Activated T-helper 2 cell treated with anti-CD3 and anti-CD28 coated beads, Interferon-gamma antibody, Interleukin-2, Interleukin-4, amounts not matched to agents 10 μg/mL and 5 μg/mL and 100 μg/mL, durations not matched to agents 14 hours and 24 hours and 36 hours (primary cell): ENCODE measurements around the gene RSPRY1. TPM values are rescaled to one million over a fixed set of nuclear protein-coding genes. Genes with fewer than 3 reads are reported as not detected.
"Not testable (repeated sequence)": the region's sequence is repeated elsewhere in the genome, so short reads cannot be mapped to it uniquely, and the experiment has no call there.

Source experiments
- DNase-seq: peaks from one replicate; pipeline ENCODE4 v3.0.0; 2021; ENCODE audit warnings: low spot score
- H3K27ac Mint-ChIP-seq: one replicate; pipeline ENCODE4 v1.8.0; 2021; ENCODE audit warnings: mixed read lengths
- H3K27me3 Mint-ChIP-seq: one replicate; pipeline ENCODE4 v1.8.0; 2021; ENCODE audit warnings: low read depth, mixed read lengths
- H3K36me3 Mint-ChIP-seq: one replicate; pipeline ENCODE4 v1.8.0; 2021; ENCODE audit warnings: low read depth, mixed read lengths
- H3K4me1 Mint-ChIP-seq: one replicate; pipeline ENCODE4 v1.8.0; 2021; ENCODE audit warnings: low read depth, mixed read lengths
- H3K4me3 Mint-ChIP-seq: one replicate; pipeline ENCODE4 v1.8.0; 2021; ENCODE audit warnings: low read depth, mild to moderate bottlenecking, moderate library complexity, mixed read lengths
- H3K9me3 Mint-ChIP-seq: one replicate; pipeline ENCODE4 v1.8.0; 2021; ENCODE audit warnings: mixed read lengths
- intact Hi-C: fragments of 100-400 bp; cut with micrococcal nuclease; formaldehyde crosslinking; loops from one replicate; pipeline ENCODE4 v1.15.1; 2023
- total RNA-seq: library from RNA; stranded (reverse); gene quantifications from 2 replicates; pipeline ENCODE4 v1.2.3, GENCODE V29; 2022

Gene RSPRY1
- total RNA-seq, 1 donor from 2014 or later = 33.3 TPM

GRCh38 chr16:57258910-57259475 lies 72.9 kb downstream of the RSPRY1 start:
- H3K4me3 Mint-ChIP-seq = no peak overlapping the region
- no peak overlapping the region for H3K27ac Mint-ChIP-seq
- intact Hi-C loops = no loop called here
- DNase-seq = no peak
- H3K27me3 Mint-ChIP-seq = no peaks in the 10 kb centered on the region
- H3K4me1 Mint-ChIP-seq = peaks cover 6% of the 10 kb centered on the region
- H3K36me3 Mint-ChIP-seq = no peaks in the 10 kb centered on the region
- no peaks in the 10 kb centered on the region for H3K9me3 Mint-ChIP-seq

GRCh38 chr16:57260294-57260929 lies 74.3 kb downstream of the RSPRY1 start:
- no peaks in the 10 kb centered on the region for H3K9me3 Mint-ChIP-seq
- peak overlapping the region; percentile 71 for H3K27ac Mint-ChIP-seq
- no peaks in the 10 kb centered on the region for H3K36me3 Mint-ChIP-seq
- peak overlapping the region; percentile 13 for H3K4me3 Mint-ChIP-seq
- intact Hi-C loops = no loop called here
- no peak for DNase-seq
- H3K4me1 Mint-ChIP-seq = peaks cover 6% of the 10 kb centered on the region
- H3K27me3 Mint-ChIP-seq = no peaks in the 10 kb centered on the region

- no peak for DNase-seq
- intact Hi-C loops = no loop called here
- Mint-ChIP-seq H3K36me3 (no peaks in the 10 kb centered on the region), H3K27me3 (no peaks in the 10 kb centered on the region), H3K9me3 (no peaks in the 10 kb centered on the region), H3K27ac (no peak overlapping the region), H3K4me1 (peaks cover 15% of the 10 kb centered on the region), H3K4me3 (no peak overlapping the region)
These were observed 75.7 kb downstream of the RSPRY1 start for GRCh38 chr16:57261806-57262205.

- Mint-ChIP-seq H3K4me3 (no peak overlapping the region), H3K27me3 (no peaks in the 10 kb centered on the region), H3K4me1 (peaks cover 22% of the 10 kb centered on the region), H3K9me3 (no peaks in the 10 kb centered on the region), H3K27ac (no peak overlapping the region), H3K36me3 (no peaks in the 10 kb centered on the region)
- intact Hi-C loops = no loop called here
- no peak for DNase-seq
These were observed 76.9 kb downstream of the RSPRY1 start for GRCh38 chr16:57262841-57263540.

GRCh38 chr16:57263541-57264351 lies 77.6 kb downstream of the RSPRY1 start:
- H3K4me3 Mint-ChIP-seq = no peak overlapping the region
- no peaks in the 10 kb centered on the region for H3K36me3 Mint-ChIP-seq
- H3K9me3 Mint-ChIP-seq = no peaks in the 10 kb centered on the region
- intact Hi-C loops = no loop called here
- H3K4me1 Mint-ChIP-seq = peaks cover 25% of the 10 kb centered on the region
- H3K27me3 Mint-ChIP-seq = no peaks in the 10 kb centered on the region
- no peak for DNase-seq
- H3K27ac Mint-ChIP-seq = no peak overlapping the region

- no peaks in the 10 kb centered on the region for H3K9me3 Mint-ChIP-seq
- H3K27me3 Mint-ChIP-seq = no peaks in the 10 kb centered on the region
- intact Hi-C loops = no loop called here
- no peak overlapping the region for H3K4me3 Mint-ChIP-seq
- DNase-seq = no peak
- H3K36me3 Mint-ChIP-seq = no peaks in the 10 kb centered on the region
- H3K27ac Mint-ChIP-seq = no peak overlapping the region
- peaks cover 25% of the 10 kb centered on the region for H3K4me1 Mint-ChIP-seq
These were observed 78.3 kb downstream of the RSPRY1 start for GRCh38 chr16:57264381-57264780.

GRCh38 chr16:57264950-57265371 lies 78.8 kb downstream of the RSPRY1 start:
- intact Hi-C loops = no loop called here
- no peak overlapping the region for H3K4me3 Mint-ChIP-seq
- peaks cover 24% of the 10 kb centered on the region for H3K4me1 Mint-ChIP-seq
- DNase-seq = no peak
- no peak overlapping the region for H3K27ac Mint-ChIP-seq
- H3K36me3 Mint-ChIP-seq = no peaks in the 10 kb centered on the region
- H3K9me3 Mint-ChIP-seq = no peaks in the 10 kb centered on the region
- H3K27me3 Mint-ChIP-seq = no peaks in the 10 kb centered on the region

DNA sequence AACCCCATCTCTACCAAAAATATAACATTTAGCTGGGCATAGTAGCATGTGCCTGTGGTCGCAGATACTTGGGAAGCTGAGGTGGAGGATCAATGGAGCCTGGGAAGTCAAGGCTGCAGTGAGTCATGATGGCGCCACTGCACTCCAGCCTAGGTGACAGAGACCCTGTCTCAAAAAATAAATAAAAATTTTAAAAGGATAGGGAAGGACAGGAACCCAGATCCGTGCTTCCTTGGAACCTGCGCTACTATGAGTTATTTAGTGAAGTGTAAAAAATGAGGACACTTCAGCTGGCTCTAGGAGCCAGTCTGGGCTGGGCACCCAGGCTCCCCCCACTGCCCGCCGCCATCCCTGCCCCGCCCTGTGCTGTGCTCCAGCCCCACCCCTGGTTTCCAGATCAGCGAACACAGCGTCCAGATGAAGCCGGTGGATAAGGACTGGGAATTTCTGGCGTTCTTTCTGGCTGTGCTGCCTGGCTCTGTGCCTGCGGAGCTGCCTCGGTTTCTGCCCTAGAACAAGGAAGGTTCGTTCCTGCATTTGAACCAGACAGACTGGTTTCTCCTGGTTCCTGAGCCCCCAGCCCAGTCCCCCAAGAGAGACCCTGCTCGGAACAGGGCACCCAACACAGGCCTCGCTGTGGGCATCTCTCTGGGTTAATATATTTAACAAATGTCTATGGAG lies 79.9 kb downstream of the RSPRY1 start:
- Mint-ChIP-seq H3K27ac (peak overlapping the region; percentile 77), H3K4me1 (peaks cover 18% of the 10 kb centered on the region), H3K9me3 (no peaks in the 10 kb centered on the region), H3K36me3 (no peaks in the 10 kb centered on the region), H3K4me3 (no peak overlapping the region), H3K27me3 (no peaks in the 10 kb centered on the region)
- no peak for DNase-seq
- intact Hi-C loops = no loop called here

DNA sequence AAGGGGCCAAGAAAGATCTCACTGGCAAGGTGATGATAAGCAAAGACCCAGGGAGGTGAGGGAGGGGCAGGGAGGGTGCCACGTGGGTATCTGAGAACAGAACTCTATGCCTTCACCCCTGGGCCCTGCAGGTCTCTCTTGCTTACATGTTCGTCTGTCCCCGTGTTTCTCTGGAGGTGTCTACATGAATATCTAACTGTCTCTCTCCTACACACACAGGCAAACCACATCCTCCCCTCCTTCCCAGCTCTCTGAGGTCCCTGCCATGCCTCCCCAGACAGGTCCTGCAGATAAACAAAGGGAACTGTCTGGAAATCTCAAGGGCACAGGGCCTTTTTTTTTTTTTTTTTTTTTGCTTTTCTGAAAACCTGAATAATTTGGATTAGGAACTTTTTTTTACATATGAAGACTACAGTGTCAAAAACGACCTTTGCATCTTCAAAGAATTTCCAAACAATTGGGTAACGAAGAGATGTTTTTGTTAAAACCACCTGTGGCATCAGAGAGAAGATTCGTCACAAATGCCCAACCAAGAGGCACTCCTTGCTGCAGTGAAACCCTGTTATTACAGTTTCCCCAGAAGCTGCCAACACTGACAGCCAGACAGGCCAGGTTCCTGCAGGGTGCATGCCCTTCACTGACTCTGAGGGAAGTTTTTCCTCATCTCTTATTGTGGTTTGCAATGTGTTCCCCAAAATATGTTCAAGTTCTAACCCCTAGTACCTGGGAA lies 80.6 kb downstream of the RSPRY1 start:
- Mint-ChIP-seq H3K4me3 (peak overlapping the region; percentile 21), H3K36me3 (no peaks in the 10 kb centered on the region), H3K4me1 (peaks cover 18% of the 10 kb centered on the region), H3K27me3 (no peaks in the 10 kb centered on the region), H3K9me3 (no peaks in the 10 kb centered on the region), H3K27ac (peak overlapping the region; percentile 77)
- intact Hi-C loops = no loop called here
- no peak for DNase-seq

DNA sequence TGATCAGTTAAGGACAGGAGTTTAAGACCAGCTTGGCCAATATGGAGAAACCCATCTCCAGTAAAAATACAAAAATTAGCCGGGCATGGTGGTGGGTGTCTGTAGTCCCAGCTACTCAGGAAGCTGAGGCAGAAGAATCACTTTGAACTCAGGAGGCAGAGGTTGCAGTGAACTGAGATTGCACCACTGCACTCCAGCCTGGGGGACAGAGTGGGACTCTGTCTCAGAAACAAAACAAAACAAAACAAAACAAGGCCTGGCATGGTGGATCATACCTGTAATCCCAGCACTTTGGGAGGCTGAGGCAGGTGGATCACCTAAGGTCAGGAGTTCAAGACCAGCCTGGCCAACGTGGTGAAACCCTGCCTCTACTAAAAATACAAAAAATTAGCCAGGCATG lies 81.2 kb downstream of the RSPRY1 start:
- not testable (repeated sequence) for H3K27ac Mint-ChIP-seq, H3K9me3 Mint-ChIP-seq

DNA sequence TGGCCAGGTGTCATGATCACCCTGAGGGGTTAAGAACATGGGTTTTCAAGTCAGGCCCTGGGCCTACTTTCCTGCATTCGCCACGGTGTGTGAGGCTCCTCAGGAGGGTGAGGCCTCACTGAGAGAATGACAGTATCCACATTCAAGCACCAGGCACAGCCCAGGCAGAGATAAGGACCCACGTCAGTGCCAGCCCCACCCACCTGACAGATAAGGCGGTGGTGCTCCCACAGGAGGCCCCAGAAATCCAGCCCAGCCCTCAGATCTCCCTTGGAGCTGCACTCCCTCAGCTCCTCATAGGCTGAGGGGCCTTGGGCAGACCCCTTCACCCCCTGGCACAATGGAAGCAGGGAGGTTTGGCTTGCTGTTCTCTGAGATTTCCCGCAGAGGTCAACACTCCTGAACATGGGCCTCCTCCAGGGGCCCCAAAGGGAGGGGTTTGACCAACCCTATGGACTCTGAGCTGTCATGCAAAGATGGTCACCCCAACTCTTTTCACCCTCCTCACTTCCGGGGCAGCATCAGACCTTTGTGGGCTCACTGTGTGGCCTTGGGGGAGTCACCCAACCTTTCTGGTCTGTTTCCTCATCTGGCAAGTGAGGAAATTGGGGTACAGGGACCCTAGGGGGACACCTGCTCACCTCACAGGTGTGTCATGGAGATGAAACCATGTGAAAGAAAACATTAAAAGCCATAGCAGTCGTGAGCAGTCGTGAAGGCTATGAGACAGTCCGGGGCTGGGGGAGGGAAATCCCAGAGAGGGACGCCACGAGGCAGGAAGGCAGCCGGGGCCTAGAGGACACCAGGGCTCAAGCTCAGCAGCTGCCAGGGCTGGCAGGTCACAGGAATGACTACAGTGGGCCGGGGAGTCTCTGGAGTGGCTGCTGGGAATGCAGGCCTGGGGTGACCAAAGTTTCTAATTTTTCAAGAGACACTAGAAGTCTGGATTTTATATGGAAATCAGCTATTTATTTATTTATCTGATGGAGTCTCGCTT lies 83.0 kb downstream of the RSPRY1 start:
- intact Hi-C loops = no loop called here
- Mint-ChIP-seq H3K9me3 (no peaks in the 10 kb centered on the region), H3K27me3 (no peaks in the 10 kb centered on the region), H3K27ac (no peak overlapping the region), H3K36me3 (no peaks in the 10 kb centered on the region), H3K4me1 (peaks cover 18% of the 10 kb centered on the region), H3K4me3 (no peak overlapping the region)
- DNase-seq = no peak

More for the DNA sequence above, 81.2 kb downstream of the RSPRY1 start:
- H3K4me1 Mint-ChIP-seq = peaks cover 18% of the 10 kb centered on the region
- DNase-seq, intact Hi-C loops, H3K4me3 Mint-ChIP-seq, H3K36me3 Mint-ChIP-seq, H3K27me3 Mint-ChIP-seq: not testable (repeated sequence)
